SK-MEL-5 (cell line): Measurements from ENCODE around the gene NAGS. TPM values are rescaled to one million over a fixed set of nuclear protein-coding genes. Genes with fewer than 3 reads are reported as not detected.
A peak's percentile ranks its signal among the peaks of the same experiment; 100 is the strongest.
"Not testable (repeated sequence)": the region's sequence is repeated elsewhere in the genome, so short reads cannot be mapped to it uniquely, and the experiment has no call there.

Experiments used
- DNase-seq: peaks from one replicate; pipeline ENCODE4 v3.0.0-alpha.2; 2016; ENCODE audit warnings: low read depth, low spot score
- in situ Hi-C: cut with HindIII; loops from 2 replicates; pipeline ENCODE4 v1.10.0; 2016; ENCODE audit warnings: low sequenced_read_pairs, high pct_unique_total_duplicates, low pct_unique_long_range_greater_than_20kb
- polyA plus RNA-seq, 2 experiments: library from polyadenylated mRNA; depleted of rRNA; stranded (reverse); fragments of >200 nt; gene quantifications; 2 replicates each; pipeline ENCODE4 v1.2.3, GENCODE V29; 2015
- total RNA-seq: library from RNA; depleted of rRNA; stranded (reverse); fragments of >200 nt; shearing (Covaris generic); gene quantifications from 2 replicates; pipeline ENCODE4 v1.2.3, GENCODE V29; 2014; rRNA removed

NAGS gene, protein sequence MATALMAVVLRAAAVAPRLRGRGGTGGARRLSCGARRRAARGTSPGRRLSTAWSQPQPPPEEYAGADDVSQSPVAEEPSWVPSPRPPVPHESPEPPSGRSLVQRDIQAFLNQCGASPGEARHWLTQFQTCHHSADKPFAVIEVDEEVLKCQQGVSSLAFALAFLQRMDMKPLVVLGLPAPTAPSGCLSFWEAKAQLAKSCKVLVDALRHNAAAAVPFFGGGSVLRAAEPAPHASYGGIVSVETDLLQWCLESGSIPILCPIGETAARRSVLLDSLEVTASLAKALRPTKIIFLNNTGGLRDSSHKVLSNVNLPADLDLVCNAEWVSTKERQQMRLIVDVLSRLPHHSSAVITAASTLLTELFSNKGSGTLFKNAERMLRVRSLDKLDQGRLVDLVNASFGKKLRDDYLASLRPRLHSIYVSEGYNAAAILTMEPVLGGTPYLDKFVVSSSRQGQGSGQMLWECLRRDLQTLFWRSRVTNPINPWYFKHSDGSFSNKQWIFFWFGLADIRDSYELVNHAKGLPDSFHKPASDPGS
- total RNA-seq, result 0.96 and 1.8 TPM in 2 replicates
- 1.0 and 1.5 TPM in 2 replicates for polyA plus RNA-seq (2015; cell fraction: cytosol; rRNA removed)
- 0.09 and 1.9 TPM in 2 replicates for polyA plus RNA-seq (2015; cell fraction: nucleus; rRNA removed)

DNA sequence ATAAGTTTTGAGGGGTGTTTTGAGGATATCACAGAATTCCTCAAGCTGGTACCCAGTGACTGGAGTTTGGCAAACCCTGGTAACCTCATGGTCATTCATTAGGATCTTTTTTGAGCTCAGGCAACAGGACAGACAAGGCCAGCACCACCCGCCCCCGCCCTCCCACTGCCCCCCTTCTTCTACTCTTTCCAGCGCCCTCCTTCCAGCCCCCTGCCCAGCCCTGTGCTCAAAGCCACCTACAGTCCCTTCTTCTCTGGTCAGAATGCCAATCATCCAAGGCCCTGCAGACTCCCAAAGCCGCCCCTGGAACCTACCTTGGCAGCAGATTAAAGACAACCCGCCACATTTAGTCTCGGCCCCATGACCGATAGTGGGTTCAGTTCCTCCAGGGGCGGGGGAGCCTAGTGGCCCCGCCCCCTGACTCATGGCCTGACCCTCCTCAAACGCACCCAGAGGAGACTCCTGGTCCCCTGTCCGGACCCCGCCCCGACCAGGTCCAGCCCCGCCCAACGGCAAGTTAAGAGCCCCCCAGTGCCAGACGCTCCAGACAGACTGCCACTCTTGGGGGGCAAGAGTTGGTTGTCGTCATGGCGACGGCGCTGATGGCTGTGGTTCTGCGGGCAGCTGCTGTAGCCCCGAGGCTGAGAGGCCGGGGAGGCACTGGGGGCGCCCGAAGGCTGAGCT, at the start of gene NAGS:
NAGS (plus strand) TSS at position 546 of the 684 bp plus-strand sequence; CDS start at position 588, 42 bp downstream.
- DNase-seq, result no peak

DNA sequence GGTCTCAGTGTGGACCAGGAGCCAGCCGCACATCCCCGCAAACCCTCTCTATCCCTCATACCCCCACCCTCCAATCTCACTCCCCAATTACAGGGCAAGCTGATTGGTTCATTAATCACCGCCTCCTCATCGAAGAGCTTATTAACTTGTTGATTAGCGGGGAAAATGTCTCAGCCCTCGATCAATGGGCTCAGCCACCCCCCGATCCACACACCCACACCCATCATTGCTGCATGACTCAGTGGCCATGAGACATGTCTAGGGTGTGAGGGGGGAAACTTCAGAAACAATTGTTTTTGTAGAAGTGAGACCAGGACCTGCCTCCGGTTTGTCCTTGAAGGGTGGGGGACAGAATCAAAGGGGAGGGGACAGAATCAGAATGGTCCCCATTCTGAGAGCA, 48.2 kb upstream of the NAGS start:
- in situ Hi-C loops, result no loop called here
- no peak for DNase-seq

More for the DNA sequence above, at the start of gene NAGS:
- in situ Hi-C loops, result no loop called here

DNA sequence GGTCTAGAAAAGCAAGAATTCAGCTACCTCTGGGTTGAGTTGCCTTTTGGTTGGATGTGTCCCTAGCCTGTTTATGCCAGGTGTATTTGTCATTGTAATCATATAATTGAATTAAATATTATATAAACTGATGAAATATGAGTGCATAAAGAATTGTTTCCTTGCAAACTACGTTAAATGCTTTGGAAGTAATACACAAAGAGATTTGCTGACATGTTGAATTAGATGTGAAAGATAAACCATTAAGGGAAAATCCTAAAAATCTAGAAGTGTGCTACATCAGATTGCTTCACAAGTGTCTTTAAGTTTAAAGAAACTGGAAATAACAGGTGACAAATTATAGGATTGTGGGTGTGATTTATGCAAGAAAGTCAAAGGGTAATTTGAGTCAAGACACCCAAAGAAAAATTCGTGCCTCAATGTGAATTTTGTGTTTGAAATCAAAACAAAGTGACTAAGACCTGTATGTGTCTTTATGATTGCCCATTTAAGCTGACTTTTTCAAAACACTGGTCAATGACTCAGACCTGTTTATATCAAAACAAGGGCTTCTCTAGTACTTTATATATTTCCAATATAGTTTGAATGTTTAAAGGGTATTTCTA, 45.6 kb upstream of the NAGS start:
- no peak for DNase-seq

DNA sequence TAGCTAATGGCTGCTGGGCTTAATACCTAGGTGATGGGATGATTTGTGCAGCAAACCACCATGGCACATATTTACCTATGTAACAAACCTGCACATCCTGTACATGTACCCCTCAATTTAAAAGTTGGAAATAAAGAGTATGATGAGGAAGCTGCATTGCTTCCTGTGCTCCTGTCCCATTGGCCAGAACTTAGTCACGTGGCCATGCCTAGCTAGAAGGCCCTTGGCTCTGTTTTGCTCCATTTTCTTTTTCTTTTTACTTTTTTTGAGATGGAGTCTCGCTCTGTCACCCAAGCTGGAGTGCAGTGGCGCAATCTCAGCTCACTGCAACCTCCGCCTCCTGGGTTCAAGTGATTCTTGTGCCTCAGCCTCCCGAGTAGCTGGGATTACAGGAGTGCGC, 43.1 kb upstream of the NAGS start:
- DNase-seq, in situ Hi-C loops: not testable (repeated sequence)

More for the DNA sequence above, 45.6 kb upstream of the NAGS start:
- in situ Hi-C loops, result no loop called here

DNA sequence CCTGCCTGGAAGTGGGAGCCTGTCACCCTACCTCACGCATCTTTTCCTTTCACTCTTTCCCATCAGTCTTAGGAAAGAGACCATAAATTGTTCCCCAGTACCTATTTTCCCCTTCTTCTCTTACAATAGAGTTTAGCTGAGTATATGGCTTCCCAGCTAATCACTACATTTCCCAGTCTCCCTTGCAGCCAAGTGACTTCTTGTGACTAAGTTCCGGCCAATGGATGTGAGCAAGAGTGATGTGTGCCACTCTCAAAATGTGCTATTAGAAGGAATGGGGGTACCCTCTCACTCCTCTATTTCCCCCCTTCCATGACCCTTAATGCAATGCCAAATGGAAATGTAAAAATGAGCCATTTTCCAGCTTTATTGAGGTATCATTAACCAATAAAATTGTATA, 42.5 kb upstream of the NAGS start:
- in situ Hi-C loops, result no loop called here
- no peak for DNase-seq

DNA sequence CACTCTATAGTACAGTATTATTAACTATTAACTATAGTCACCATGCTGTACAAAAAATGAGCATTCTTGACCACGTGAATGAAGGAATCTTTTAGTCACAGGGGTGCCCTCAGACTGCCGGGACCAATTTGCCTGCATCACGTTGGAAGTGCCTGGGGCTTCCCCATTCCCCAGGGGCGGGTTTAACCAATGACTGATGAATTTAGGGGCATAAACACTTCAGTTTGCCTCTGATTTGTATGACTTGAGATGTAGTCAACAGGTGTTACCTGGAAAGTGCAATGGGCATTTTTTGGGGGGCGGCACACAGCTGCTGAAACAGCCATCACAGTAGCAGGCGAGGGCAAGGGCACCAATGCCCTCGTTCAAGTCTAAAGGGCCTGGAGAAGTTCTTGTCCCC, 41.9 kb upstream of the NAGS start:
- in situ Hi-C loops, result no loop called here

DNA sequence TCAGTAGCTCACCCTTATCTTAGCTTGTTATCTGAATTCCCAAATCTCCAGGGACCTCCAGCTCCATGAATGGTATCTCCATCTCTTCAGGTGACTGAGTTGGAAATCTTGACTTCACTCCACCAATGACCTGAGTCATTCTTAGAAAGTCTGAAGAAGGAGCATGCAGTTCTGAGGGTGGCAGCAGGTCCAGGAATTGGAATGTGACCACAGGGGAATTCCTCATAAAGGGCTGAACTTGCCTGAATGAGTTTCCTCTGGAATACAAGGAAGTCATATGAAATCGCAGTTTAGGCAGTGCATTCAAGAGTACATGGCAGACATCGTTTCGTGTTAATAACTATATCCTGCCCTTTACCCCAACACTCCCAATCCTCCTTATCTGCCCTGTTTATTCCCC, 38.1 kb upstream of the NAGS start:
- in situ Hi-C loops, result no loop called here

More for the DNA sequence above, 41.9 kb upstream of the NAGS start:
- peak; percentile 36 for DNase-seq

DNA sequence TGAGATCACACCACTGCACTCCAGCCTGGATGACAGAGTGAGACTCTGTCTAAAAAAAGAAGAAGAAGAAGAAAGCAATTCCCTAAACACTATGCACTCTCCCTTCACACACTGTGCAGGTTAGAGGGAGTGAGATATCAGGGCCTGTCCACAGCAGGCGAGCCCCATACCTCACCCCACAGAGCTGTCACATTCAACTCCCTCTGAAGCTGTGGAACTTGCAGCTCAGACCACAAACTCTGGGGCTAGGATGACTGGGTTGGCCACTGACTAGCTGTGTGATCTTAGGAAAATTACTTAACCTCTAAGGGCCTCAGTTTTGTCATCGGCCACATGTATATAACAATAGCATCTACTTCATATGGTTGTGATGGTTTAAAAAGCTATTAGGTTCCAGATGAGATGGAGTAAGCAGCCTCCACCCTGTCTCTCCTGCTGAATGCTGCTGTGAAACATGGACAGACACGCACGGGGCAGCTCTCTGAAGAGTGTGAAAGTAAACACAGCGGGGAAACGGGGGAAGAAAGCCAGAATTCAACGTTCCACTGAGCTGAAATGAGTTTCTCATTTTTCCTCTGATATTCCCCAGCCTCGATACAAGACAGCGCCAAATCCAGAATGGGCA, 37.1 kb upstream of the NAGS start:
- in situ Hi-C loops, result no loop called here
- DNase-seq, result no peak

More for the DNA sequence above, 38.1 kb upstream of the NAGS start:
- peak; percentile 42 for DNase-seq

DNA sequence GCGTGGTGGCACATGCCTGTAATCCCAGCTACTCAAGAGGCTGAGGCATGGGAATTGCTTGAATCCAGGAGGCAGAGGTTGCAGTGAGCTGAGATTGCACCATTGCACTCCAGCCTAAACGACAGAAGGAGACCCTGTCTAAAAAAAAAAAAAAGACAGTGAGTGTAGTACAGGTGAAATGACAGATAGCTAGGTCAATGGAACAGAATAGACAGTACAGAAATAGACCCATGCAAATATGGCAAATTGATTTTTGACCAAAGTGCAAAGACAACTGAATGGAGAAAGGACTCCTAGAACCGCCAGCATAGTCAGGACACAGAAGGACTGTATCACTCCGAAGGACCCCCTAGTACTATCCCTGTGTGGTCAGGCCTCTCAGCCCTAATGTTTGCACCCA, 34.1 kb upstream of the NAGS start:
- no peak for DNase-seq
- in situ Hi-C loops, result no loop called here

DNA sequence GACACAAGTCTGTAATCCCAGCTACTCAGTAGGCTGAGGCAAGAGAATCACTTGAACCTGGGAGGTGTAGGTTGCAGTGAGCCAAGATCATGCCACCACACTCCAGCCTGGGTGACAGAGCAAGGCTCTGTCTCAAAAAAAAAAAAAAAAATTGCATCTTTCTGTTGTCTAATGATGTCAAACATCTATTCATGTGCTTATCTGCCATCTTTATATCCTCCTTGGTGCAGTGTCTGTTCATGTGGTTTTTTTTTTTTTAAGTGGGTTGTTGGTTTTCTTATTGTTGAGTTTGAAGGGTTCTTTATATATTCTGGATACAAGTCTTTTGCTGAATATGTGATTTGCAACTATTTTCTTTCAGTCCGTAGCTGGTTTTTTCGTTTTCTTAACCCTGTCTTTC, 33.0 kb upstream of the NAGS start:
- in situ Hi-C loops, result not testable (repeated sequence)

DNA sequence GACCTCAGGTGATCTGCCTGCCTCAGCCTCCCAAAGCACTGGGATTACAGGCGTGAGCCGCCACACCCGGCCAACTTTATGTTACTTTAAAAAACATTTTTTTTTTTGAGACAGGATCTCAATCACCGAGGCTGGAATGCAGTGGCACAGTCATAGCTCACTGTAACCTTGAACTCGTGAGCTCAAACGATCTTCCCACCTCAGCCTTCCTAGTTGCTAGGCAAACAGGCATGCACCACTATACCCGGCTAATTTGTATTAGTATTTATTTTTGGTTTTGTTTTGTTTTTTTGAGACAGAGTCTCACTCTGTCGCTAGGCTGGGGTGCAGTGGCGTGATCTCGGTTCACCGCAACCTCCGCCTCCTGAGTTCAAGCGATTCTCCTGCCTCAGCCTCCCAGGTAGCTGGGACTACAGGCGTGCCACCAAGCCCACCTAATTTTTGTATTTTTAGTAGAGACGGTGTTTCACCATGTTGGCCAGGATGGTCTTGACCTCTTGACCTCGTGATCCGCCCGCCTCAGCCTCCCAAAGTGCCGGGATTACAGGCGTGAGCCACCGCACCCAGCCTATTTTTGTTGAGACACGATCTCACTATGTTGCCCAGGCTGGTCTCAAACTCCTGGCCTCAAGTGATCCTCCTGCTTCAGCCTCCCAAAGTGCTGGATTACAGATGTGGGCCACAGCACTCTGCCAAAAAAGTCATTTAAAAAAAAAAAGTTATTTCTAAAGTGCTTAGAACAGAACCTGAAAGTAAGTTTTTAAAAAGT, 31.8 kb upstream of the NAGS start:
- DNase-seq, in situ Hi-C loops: not testable (repeated sequence)

More for the DNA sequence above, 33.0 kb upstream of the NAGS start:
- DNase-seq, result not testable (repeated sequence)

DNA sequence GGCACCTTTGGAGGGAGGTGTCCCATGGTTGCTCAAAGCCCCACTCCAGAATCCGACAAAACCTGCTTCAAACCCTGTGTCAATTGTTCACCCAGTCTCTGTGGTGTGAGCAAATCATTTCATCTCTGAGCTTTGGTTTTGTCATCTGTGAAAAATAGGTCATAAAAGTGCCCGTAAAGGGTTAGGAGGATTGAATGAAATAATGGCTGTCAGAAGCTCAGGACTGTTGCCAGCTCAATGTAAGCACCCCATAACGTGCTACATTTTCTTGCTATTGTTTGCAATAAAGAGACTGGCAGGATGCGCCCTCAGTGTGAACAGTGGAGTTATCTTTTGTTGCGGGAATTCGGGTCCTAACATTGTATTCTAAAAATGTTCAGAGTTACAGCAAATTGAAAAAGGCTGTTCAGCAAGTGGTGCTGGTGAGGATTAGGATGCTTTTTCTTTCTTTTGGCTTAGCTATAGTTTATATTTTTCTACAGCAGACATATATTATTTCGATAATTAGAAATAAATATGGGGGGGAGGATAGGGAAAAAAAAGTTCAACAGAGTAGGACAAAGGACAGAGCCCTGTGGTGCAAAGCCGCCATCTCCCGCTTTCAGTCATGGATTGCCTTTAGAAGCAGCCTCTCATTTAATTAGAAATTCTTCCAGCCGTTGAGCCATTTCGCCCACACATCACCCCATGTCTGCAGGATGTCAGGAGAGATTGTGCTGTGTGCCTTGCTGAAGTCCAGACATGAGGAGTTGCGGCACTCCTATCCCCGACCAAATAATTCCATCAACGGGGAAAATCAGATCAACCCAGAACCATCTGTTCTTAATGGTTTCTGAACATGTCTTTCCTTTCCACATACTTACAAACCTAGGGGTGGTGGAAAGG, 29.8 kb upstream of the NAGS start:
- in situ Hi-C loops, result no loop called here
- no peak for DNase-seq

DNA sequence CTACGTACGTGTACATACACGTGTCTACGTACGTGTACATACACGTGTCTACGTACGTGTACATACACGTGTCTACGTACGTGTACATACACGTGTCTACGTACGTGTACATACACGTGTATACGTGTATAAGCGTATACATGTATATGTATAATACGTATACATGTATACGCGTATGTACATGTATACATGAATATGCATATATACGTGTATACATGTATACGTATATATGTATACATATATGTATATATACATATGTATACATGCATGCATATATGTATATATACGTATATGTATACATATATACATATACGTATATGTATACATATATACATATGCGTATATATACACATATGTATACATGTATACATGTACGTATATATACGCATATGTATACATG, 28.5 kb upstream of the NAGS start:
- no peak for DNase-seq
- in situ Hi-C loops, result no loop called here

DNA sequence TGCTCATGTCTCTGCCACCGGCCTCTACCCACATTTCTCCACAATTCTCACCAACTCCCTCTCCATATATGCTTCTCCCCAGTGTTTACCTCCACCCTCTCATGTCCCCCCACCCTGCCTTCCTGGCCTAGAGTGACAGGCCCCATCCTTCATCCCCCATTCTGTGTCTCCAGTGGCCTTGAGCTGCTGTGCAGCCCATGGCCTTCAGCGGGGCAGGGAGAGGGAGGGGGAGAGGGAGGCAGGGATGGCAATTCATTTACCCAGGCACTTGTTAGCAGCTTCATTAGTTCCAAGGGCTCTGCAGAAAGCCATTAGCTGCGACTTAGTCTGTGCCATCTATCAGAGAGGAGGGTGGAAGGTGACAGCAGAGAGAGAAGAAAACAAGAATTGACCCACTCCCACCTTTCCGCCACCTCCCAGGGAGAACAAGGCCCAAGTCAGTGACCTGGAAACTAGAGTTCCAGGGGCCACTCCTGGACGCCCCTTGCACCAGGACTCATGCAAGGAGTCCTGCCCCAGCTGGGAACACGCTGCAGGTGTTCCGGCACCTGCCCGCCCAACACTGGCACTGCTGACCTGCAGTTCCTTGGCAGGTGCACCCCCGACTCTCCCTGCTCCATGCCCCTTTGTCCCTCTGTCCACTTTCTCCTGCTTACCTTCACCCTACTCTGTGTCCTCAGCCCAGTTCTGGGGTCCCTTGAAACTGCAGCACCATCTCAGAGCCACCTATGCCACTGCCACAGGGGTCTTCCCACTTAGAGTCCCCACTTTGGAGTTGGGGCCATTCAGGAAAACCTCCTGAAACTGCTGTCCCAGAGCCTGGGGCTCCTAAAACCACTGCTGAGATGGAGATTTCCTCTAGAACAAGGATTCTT, 27.2 kb upstream of the NAGS start:
- in situ Hi-C loops, result no loop called here

DNA sequence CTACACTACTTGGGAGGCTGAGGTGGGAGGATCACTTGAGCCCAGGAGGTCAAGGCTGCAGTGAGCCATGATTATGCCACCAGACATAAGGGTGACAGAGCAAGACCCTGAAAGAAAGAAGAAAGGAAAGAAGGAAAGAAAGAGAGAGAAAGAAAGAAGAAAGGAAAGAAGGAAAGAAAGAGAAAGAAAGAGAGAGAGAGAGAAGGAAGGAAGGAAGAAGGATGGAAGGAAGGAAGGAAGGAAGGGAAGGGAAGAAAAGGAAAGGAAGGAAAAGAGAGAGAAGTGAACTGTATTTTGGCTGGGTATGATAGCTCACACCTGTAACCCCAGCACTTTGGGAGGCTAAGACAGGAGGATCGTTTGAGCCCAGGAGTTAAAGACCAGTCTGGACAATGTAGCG, 26.3 kb upstream of the NAGS start:
- DNase-seq, result no peak
- in situ Hi-C loops, result no loop called here

More for the DNA sequence above, 27.2 kb upstream of the NAGS start:
- DNase-seq, result no peak
